Measurements from ENCODE around the gene AREL1. TPM values are rescaled to one million over a fixed set of nuclear protein-coding genes. Genes with fewer than 3 reads are reported as not detected.

Gene AREL1
- total and polyA plus RNA-seq, 10 of the 15 experiments (the other 5 are each of a cell fraction or from before 2014, with no cell fraction given): 6.2 to 40.4 (median 23.7) TPM

- Histone ChIP-seq H3K9ac (ENCODE audit: control insufficient read depth, insufficient read depth, low read length) (no peak overlapping the region), H3K4me3 (no peak overlapping the region), H2AFZ (ENCODE audit: control insufficient read depth, low read depth, low read length) (no peak overlapping the region), H3K36me3 (ENCODE audit: control insufficient read depth in 2 of 2, insufficient read depth in 2 of 2, low read length in 1 of 2) (no peaks in the 10 kb centered on the region), H3K4me1 (ENCODE audit: control insufficient read depth, insufficient read depth, low read length) (0 out of 2 replicates have a peak, but pooled peaks cover 3% of the 10 kb centered on the region), H3K27me3 (replicated peaks in 1 of 2; ENCODE audit: control insufficient read depth in 2 of 2, insufficient read depth in 2 of 2, low read length in 1 of 2) (no peaks in the 10 kb centered on the region), H4K20me1 (ENCODE audit: control insufficient read depth, insufficient read depth) (no peaks in the 10 kb centered on the region), H3K79me2 (ENCODE audit: control insufficient read depth, insufficient read depth, low read length) (no peaks in the 10 kb centered on the region), H3K9me3 (replicated peaks; ENCODE audit: control insufficient read depth, insufficient read depth, low read length) (no peaks in the 10 kb centered on the region), H3K4me2 (ENCODE audit: control insufficient read depth, insufficient read depth) (no peak overlapping the region), H3K27ac (ENCODE audit: control insufficient read depth, insufficient read depth) (no peak overlapping the region)
- in situ Hi-C loops (cut with MboI): no loop called here
- ChIA-PET RAD21 (ENCODE audit: unreplicated experiment) (no interaction called here), SMC1A (ENCODE audit: uncharacterized antibody, unreplicated experiment) (interaction anchor here (1.0 kb wide), 1 partner anchor 46 kb away, joined by 3 read pairs; no protein-coding TSS in a partner anchor), POLR2A (no interaction called here), CTCF (interaction anchor here (1.4 kb wide), 1 partner anchor 17 kb away, joined by 3 read pairs; no protein-coding TSS in a partner anchor)
- DNase-seq (ENCODE audit: low read depth, low spot score): no peak
- BruUV-seq (replicated peaks): no TSS peak
- TF ChIP-seq STAT3 (IDR thresholded peaks at IDR 0.05; ENCODE audit: low read depth, low read length) (no peak), ZBED1 (IDR thresholded peaks at IDR 0.05; ENCODE audit: borderline replicate concordance) (no peak), TAF1 (IDR thresholded peaks at IDR 0.05; ENCODE audit: borderline replicate concordance, low read depth, low read length) (no peak), HSF1 (IDR thresholded peaks at IDR 0.05; ENCODE audit: low read depth, low read length) (no peak), ZNF217 (IDR thresholded peaks at IDR 0.05) (no peak), NR2C1 (IDR thresholded peaks at IDR 0.05) (no peak), HDGF (IDR thresholded peaks at IDR 0.05) (no peak), NRF1 (conservative IDR thresholded peaks at IDR 0.05; ENCODE audit: low read depth, low read length) (no peak), SPI1 (IDR thresholded peaks at IDR 0.05; ENCODE audit: borderline replicate concordance, insufficient read depth, low read depth, low read length) (no peak), ZBTB11 (CRISPR knock-in tag; IDR thresholded peaks at IDR 0.05) (no peak), IRF4 (IDR thresholded peaks at IDR 0.05; ENCODE audit: low read depth, low read length) (no peak), GABPA (IDR thresholded peaks at IDR 0.05; ENCODE audit: low read depth) (no peak), PAX8 (IDR thresholded peaks at IDR 0.05) (no peak), TCF3 (IDR thresholded peaks at IDR 0.05; ENCODE audit: borderline replicate concordance, insufficient read depth, low read depth, low read length) (no peak), REST (IDR thresholded peaks at IDR 0.05; ENCODE audit: low read depth, low read length) (no peak)
- intact Hi-C loops (cut with micrococcal nuclease; ENCODE audit: unreplicated experiment): no loop called here
- 97% methylated on average over 3 of the region's 3 CpGs for WGBS (ENCODE audit: insufficient coverage, insufficient replicate concordance, low lambda C conversion rate, missing lambda C conversion rate)
- no peak for ATAC-seq
- FAIRE-seq: no peak
These were observed 57.9 kb downstream of the AREL1 start for GRCh38 chr14:74654931-74655330.

Measured in GM12878 (cell line).